EL (cell line): Measurements from ENCODE around the gene BMPR1B.
"Not testable (repeated sequence)": the region's sequence is repeated elsewhere in the genome, so short reads cannot be mapped to it uniquely, and the experiment has no call there.

Experiments
- DNase-seq: peaks from one replicate; pipeline ENCODE4 v3.0.0-alpha.2; 2016

BMPR1B gene

DNA sequence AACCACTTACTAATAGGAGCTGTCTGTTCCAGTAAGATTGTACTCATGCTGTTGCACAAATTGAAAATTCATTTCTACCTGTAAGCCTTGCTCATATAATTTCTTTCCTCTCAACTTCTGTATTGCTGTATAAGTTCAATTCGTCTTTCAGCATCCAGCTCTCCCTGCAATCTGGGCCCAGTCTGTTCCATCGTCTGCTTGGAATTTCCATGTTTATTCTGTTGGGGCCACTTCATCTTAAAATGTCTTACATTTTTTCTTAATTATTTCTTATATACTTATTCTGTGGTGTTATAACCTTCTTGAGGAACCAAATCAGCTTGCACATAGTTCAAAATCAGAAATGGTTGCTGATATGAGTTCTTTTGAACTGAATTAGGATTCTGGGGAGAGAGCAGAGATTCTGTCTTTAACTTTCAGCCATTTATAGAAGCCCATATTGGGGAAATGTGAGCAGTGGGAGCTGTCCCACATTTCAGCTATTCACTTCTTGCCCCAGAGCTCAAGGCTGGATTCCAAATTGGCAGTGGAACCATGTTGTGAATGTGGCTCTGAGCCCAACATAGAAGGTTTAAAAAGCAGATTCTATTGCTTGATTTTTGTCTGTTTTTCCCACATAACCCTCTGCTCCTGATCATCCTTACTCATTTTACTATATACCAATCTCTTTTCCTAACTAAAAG, 291.9 kb downstream of the BMPR1B start:
- DNase-seq: no peak

DNA sequence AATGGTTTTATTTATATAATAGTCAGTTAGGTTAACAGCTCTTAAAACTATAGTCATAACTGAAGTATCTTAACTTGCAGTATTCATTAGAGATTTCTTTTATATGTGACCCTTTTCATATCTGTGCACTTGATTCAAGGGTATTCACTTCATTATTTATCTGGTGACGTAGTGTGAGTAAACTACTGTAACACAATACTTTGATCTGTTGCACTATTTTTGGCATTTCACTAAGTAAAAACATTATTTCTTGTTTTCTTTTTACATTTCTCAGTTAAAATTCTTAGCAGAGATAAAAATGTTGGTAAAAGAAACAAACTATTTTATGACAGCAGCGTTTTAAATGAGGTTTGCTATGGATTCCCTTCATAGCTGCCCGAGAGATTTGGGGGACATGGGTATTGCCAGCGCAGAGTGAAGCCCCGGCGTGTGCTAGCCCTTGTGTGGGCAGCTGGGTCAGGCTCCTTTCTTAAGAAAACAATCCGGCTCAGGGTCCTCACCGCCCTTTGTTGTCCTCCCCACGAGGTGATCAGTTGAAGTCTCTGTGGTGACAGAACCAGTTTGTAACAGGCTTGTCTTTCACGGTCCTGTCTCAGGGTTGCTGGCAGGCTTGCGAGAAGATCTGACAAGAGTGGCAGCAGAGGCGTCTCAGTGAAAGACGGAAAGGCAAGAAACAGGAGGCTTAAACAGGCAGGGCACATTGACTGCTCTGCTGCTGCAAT, 293.4 kb downstream of the BMPR1B start:
- DNase-seq: no peak

DNA sequence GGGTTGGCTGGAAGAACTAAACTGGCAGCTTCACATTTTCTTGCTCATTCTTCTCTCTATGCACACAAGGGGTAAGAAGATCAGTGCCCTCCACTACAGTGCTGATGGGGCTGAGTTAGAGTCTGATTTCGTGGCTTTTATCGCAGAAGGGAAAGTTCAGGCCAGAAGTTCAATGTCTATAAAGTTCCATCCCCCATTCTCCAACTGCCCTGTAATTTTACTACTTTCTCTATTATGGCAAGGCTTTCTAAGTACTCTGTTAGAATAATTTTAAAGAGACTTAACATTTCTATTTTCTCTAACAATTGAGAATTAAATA, 293.9 kb downstream of the BMPR1B start:
- no peak for DNase-seq

DNA sequence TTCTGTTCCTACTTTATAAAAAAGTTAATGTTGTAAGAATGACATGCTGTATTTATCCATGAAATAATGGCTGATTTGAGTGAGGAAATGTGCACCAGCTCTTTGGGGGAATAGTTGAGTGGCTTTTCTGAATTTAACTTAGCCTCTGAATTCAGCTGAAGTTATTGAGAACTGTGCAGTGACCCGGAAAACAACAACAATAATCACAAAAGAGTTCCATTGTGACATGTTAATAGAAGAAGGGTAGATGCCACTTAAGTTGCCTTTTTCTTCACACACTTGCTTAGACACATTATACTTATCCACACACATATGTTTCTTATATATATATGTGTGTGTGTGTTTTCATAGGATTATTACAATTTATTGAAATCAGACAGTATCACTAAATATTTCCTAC, 301.2 kb downstream of the BMPR1B start:
- DNase-seq: no peak

DNA sequence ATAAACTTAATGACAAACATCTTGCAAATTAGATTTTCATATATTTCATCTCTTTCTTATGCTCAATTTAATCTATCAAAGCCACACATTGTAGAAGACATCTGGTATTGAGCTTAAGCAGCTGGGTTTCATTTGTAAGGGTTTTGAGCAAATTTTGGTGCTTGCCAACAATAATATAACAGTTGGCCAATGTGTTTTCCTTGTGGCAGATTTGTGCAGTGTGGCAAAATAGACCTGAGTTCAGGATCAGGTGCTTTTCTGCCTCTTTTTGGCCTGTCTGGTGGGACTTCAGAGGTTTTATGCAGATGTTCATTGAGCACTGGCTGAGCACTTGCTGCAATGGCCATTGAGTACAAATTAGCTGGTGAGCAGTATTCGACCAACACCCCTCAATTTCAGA, 301.9 kb downstream of the BMPR1B start:
- no peak for DNase-seq

DNA sequence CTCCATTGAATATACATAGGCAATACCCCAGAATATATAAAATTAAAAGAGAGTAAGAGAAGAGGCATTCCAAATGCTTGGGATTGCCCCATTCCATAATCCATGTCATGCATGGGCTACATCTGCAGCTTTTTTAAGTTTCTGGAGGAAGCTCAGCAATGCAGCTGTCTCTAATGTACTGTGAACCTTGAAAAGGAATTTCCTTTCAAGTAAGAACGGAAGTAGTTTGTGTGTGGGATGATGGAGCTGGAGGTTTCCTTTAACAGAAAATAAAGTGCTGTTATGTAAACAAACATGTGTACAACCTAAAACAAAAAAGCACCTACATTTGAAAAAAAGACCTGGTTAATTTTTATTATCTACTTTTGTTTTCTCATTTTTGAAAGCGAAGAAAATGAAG, 303.5 kb downstream of the BMPR1B start:
- no peak for DNase-seq

DNA sequence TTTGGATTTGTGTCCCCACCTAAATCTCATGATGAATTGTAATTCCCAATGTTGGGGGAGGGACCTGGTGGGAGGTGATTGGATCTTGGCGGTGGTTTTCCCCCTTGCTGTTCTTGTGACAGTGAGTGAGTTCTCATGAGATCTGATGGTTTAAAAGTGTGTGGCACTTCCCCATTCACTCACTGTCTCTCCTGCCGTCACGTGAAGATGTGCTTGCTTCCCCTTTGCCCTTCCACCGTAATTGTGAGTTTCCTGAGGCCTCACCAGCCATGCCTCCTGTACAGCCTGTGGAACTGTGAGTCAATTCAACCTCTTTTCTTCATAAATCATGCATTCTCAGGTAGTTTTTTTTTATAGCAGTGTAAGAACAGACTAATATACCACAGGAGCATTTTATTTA, 304.0 kb downstream of the BMPR1B start:
- not testable (repeated sequence) for DNase-seq

DNA sequence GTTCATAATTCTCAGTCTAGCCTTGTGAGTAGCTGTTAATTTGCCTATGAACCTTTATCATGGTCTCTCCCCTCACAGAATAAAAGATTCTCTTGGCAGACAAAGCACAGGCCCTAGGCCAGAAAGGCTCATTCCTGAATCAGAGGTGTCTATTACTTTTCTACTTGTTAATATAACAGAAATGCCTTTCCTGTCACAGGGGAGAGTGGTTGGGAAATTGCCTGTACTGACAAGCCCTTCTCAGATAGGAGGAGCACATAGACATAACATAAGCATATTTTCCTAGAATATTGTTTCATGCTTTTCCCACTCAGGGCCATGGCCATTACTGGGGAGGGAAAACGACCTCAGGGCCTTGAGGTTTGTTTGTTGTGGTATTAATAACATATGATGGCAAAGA, 308.3 kb downstream of the BMPR1B start:
- DNase-seq: no peak

DNA sequence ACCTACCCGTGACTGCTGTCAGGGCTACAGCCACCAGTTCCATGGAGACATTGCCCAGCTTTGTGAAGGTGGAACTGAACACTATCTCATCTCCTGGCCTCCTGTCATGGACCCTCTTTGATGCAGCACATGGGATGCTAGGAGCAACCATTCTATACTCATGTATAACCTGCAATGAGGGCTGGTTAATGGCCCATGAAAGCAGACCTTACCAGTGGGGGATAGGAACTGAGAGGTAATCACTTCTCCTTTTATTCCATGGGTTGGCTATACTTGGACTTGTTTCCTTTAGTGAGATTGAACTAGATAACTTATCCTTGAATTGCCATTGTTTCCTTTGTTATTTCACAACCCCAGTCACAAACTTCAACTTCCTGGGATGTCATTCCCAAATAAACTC, 310.6 kb downstream of the BMPR1B start:
- DNase-seq: no peak

DNA sequence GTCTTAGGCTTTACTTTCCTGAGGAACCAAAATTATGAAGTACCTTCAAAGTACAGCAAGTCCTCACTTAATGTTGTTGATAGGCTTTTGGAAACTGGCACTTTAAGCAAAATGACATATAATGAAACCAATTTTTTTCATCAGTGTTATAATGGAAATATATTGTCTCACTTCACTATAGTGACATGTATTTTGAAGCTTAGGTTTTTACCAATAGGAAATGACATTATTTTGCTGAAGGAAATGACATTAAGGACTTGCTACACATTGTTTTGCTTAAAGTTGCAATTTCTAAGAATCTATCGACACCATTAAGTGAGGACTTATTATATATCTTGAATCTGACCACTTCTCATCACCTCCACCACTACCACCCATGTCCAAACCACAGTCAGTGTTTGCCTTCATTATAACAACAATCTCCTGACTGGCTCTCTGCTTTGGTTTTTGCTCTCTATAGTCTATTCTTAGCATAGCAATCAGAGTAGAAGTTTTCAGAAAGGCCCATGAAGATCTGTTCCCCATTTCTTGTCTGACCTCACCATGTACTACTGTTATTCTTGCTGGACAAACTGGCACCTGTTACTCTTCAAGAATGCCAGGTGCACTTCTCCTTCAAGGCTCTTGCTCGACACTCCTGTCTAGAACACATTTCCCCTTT, 311.2 kb downstream of the BMPR1B start:
- DNase-seq: no peak

DNA sequence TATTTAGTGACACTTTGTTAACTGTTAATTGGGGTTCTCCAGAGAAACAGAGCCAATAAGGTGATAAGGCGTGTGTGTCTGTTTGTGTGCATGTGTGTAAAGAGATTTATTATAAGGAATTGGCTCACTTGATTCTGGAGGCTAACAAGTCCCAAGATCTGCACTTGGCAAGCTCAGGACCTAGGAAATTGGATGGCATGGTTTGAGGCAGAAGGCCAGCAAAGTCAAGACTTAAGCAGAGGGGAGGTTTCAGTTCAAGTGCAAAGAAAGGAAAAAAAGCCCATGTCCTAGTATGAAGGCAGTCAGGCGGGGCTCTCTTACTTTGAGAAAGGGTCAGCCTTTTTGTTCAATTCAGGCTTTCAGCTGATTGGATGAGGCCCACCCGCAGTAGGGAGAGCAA, 314.1 kb downstream of the BMPR1B start:
- no peak for DNase-seq

DNA sequence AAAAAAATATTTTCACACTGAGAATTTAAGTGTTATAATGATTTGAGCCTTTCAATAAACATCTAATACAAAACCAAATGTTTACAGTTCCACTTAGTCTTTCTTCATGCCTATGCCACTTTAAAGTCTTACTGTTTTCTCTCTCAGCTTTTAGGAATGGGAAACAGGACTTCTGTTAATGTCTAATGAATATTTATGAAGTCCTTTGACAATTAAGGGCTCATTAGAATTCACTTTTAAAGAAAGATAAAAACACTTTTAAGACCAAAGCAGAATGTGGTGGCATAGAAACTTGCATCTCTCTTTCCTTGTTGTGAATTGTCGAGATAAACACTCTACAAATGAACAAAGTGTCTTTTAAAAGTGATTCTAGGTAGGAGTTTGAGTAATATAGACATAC, 315.9 kb downstream of the BMPR1B start:
- no peak for DNase-seq

DNA sequence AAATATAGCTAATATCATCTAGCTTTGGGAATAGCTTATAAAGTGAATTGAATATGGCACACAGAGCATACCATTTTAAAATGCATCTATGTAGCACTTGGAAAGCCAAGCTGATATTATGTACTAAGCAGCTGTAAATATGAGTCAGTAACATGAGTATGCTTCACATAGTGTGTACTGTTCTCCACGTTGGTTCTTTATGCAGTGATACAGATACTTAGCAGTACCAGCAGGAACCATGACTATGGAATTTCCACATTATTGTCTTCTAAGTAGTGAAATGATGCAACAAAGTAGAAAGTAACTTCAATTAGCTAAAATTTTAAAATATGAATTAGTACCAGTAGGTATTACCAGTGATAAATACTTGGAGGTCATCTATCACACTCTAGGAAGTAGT, 320.1 kb downstream of the BMPR1B start:
- no peak for DNase-seq

DNA sequence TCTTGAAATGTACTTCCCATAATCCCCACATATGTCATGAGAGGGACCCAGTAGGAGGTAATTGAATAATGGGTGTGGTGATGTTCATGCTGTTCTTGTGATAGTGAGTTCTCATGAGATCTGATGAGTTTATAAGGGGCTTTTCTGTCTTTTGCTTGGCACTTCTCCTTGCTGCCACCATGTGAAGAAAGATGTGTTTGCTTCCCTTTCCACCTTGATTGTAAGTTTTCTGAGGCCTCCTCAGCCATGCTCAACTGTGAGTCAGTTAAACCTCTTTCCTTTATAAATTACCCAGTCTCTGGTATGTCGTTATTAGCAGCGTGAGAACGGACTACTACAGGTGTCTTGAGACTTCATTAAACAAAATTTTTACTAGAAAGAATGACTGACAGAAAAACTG, 323.2 kb downstream of the BMPR1B start:
- DNase-seq: no peak

DNA sequence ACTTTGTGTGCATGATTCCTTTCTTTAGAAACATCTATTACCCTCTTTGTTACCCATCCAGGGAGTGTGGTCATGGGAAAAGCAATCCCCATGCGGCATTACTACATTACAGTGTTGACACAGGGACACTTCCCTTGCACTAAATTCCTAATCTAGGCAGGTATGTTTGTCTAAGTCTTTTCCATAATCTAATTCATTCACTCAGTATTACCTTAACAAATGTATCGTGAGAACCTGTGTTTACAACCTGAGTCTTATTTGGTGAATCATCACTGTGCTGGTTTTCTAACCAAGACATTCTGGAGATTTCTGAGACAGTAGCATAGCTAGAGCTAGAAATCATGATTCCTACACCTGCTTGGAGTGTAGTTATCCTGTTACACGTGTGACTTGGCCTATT, 326.8 kb downstream of the BMPR1B start:
- DNase-seq: no peak

DNA sequence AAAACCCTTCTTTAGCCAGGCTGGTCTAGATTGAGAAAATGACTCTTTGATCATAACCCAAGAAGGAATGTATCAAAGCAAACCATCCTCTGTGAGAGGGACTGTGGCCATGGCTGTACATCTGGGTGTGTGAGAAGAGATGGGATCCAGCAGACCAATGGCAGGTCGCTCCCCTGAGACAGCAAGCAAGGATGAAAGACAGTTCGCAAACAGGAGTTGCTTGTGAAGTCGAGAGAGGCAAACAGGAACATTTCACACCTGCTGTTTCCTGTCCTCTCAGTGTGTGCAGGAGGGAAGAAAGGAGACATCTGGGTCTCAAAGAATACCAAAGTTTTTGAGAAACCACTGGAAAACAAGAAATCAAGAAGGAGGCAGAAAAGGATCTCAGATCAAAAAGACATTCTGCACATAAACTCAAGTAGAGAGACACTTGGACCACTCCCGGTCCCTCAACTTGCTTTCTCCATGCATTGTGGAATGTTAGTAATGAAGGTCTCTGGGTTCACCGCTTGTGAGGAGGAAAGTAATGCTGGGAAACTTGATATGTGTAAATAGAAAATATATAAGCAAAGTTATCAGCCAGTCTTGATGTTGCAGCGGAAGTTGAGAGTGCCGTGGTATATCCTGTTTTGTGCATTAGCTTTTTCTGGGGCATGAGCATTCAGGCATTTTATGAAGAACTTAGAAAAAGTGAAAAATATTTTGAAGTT, 327.5 kb downstream of the BMPR1B start:
- no peak for DNase-seq

DNA sequence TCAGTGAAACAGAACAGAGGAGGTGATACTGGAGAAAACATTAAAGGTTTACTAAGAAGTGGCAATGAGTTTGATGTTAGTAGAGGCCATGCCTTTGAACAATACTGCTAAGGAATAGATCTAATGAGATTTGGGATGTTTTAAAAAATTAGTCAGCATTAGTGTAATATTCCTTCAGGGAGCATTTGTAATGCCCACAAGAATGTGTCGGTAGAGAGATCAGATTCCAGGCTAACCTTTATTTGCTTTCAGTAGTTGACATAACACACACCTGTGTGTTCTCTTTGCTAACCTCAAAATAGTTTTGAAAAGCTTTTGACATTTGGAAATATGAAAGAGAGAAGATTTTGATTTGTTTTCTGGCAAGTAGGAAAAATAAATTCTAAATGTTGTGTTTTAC, 328.8 kb downstream of the BMPR1B start:
- no peak for DNase-seq

DNA sequence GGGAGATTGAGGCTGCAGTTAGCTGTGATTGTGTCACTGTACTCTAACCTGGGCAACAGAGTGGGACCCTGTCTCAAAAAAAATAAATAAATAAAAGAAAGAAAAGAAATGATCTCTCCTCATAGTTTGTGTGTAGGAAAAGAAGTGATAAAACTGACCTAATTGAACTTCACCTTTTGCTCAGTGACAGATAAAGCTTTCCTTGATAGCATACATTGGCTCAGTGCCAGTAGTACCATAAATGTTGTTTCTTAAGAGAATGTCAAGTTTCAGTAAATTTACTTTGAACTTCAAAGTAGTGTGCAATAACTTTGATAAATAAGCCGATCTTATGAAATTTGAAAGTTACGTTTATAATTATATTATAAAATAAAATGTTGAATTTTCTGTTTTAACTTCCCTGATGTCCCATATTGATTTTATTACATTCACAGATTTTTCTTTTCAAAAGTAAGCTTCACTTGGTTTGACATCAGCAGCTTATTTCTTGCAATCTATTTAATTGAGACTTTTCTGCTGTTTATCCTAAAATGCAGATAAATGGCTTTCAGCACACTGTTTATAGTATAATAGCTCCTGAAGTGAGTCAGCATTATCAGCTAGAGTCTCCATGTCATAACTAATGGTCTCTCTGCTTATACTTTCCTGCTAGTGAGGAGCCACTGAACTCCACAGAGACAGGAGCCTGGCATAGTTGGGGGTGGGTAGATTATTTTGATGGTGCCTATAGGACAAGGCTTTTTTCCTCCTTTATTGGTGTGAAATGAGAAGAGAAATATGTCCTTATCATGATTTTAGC, 330.1 kb downstream of the BMPR1B start:
- DNase-seq: no peak

DNA sequence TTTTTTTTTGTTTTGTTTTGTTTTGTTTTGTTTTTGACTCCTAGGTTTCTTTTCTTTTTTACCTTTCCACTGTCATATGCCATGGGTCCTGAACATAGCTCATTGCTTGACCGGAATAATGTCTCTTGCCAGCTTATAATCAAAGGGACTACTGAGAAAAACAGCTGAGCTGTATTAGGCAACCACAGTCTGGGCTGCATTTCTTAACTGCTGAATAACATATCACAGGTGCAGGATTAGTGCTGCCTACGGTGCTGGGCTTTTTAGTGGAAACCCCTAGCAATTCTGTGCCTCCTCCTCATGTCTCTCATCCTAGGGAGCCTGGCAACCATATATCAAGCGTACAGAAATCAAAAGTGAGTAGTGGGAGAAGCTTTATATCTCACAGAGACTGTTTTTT, 333.5 kb downstream of the BMPR1B start:
- DNase-seq: no peak

DNA sequence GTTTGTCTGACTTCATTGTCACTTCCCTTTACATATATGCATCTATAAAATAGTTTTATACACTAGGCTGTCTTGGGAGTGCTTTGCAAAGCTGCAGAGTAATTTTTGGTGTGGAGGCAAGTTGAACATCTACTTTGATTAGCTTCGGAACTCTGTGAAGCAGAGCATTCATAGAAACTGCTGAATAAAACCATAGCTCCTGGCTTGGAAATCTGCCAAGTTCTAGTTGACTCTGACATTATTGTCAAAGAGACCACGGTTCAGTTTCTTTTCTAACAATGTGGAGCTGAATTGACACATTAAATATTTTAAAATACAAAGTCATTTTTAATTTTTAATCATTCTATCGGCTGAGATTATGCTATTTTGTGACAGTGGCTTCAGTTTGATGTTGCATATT, 335.0 kb downstream of the BMPR1B start:
- no peak for DNase-seq

DNA sequence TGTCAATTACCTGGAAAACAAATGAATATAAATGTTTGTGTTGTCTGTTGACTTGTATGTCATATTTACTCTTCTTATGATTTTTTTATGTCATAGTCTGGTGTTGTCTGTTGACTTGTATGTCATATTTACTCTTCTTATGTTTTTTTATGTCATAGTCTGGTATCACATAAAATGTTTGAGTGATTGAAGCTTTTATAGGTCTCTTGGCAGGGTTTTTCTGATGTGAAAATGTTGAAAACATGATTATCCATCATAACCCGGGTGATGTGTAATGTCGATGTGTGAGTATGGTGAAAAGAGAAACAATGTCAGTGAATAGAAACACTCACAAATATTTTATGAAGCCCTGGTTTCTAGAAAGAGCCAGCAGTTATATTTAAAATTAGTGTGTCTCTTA, 335.7 kb downstream of the BMPR1B start:
- no peak for DNase-seq

DNA sequence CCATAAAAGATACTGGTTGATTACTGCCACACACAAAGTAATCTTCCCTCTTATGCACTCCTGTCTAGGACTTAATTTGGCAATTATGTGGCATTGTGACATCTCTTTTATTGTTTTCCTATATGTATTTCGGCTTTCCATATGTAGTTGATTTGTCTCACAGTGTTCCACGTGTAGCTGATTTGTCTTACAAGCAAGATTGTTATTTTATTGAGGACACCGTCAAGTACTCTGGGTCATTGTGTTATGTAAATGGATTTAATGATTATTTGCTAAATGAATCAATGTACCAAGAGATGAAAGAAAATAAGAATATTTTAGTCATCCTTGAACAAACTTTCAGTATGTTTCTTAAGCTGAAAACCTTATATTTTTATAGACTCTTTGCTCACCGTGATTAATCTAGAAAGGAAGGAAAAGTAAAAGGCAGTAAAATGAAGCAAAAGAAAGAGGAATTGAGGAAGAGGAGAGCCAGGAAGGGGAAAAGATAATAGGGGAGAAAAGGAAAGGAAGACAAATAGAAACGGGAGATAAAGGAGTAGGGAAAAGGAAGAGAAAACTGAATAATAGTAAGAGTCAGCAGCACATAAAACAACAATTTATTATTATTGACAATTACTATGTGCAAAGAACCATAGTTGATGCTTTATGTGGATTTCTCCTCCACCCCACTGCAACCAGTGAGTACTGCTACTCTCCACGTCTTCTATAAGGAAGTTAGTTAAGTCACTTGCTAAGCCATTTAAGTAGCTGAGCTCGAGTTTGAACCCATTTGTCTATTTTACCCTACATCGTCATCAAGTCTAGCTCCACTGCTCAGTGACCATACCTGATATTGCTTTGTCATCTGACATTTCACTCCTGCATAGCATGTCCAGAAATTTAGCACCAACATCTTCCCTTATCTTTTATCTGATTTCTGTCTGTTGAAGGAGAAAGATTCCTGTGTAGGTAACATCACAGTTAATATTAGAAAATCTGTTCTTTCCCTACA, 336.5 kb downstream of the BMPR1B start:
- no peak for DNase-seq
